ENCODE results near the gene NEXN. TPM values are rescaled to one million over a fixed set of nuclear protein-coding genes. Genes with fewer than 3 reads are reported as not detected.

NEXN gene
- polyA plus RNA-seq, 1 of the 3 experiments (the other 2 are of a cell fraction) = 3.6 TPM

DNA sequence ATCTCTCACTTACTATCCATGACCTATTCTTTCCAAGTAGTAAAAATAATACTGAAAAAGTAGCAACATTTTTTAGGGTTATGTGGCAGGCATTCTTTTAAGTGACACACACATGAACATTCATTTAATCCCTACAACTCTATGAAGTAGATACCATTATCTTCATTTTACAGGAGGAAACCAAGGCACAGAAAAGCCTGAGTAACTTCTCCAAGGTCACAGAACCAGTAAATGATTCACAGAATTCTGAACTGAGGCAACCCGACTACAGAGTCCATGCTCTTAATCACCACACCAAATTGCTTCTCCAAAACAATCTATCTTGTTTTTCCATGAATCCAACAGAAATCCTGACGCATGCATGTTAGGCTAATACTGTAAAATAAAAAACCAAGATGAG, 73.0 kb downstream of the NEXN start:
- Histone ChIP-seq H2AFZ (ENCODE audit: low read depth) (no peak overlapping the region), H3K9me2 (no peaks in the 10 kb centered on the region), H3K27me3 (ENCODE audit: insufficient read depth) (no peaks in the 10 kb centered on the region), H3K4me2 (no peak overlapping the region), H3K9ac (no peak overlapping the region), H3F3A (replicated peaks; ENCODE audit: insufficient read depth) (peaks cover 45% of the 10 kb centered on the region), H3K36me3 (replicated peaks in 1 of 2; ENCODE audit: control insufficient read depth in 1 of 2, insufficient read depth in 2 of 2, low read length in 1 of 2) (peaks cover 96 to 99% of the 10 kb centered on the region in 2 experiments), H3K9me3 (no peaks in the 10 kb centered on the region), H3K79me2 (ENCODE audit: insufficient read depth) (peaks cover 93% of the 10 kb centered on the region), H3K27ac (ENCODE audit: low read depth in 2 of 2, low read length in 1 of 2) (no peak overlapping the region), H4K20me1 (ENCODE audit: insufficient read depth) (peaks cover 12% of the 10 kb centered on the region; the same call in 1 of the 2 replicates), H3K4me1 (ENCODE audit: control insufficient read depth in 1 of 2, insufficient read depth in 2 of 2, low read depth in 1 of 2, low read length in 1 of 2) (peaks cover 0 to 3% of the 10 kb centered on the region in 2 experiments; a peak in 2 of 4 replicates), H3K4me3 (ENCODE audit: low read depth in 2 of 2, low read length in 1 of 2) (no peak overlapping the region)
- TF ChIP-seq FOXM1 (IDR thresholded peaks at IDR 0.05; ENCODE audit: low read depth) = no peak
- no peak for TF ChIP-seq MEF2A (IDR thresholded peaks at IDR 0.05; ENCODE audit: borderline replicate concordance, low read depth)
- TF ChIP-seq, protein P1, sequence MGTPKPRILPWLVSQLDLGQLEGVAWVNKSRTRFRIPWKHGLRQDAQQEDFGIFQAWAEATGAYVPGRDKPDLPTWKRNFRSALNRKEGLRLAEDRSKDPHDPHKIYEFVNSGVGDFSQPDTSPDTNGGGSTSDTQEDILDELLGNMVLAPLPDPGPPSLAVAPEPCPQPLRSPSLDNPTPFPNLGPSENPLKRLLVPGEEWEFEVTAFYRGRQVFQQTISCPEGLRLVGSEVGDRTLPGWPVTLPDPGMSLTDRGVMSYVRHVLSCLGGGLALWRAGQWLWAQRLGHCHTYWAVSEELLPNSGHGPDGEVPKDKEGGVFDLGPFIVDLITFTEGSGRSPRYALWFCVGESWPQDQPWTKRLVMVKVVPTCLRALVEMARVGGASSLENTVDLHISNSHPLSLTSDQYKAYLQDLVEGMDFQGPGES (IDR thresholded peaks at IDR 0.05; ENCODE audit: low read depth, low read length) = no peak
- TF ChIP-seq FOSL2 (IDR thresholded peaks at IDR 0.05; ENCODE audit: borderline replicate concordance, low read depth) = no peak
- TF ChIP-seq GABPA (IDR thresholded peaks at IDR 0.05; ENCODE audit: low read depth) = no peak
- no peak for TF ChIP-seq RFX5 (IDR thresholded peaks at IDR 0.05; ENCODE audit: low read length)
- TF ChIP-seq MXI1 (IDR thresholded peaks at IDR 0.05; ENCODE audit: low read depth, low read length) = no peak
- TF ChIP-seq, protein P2, sequence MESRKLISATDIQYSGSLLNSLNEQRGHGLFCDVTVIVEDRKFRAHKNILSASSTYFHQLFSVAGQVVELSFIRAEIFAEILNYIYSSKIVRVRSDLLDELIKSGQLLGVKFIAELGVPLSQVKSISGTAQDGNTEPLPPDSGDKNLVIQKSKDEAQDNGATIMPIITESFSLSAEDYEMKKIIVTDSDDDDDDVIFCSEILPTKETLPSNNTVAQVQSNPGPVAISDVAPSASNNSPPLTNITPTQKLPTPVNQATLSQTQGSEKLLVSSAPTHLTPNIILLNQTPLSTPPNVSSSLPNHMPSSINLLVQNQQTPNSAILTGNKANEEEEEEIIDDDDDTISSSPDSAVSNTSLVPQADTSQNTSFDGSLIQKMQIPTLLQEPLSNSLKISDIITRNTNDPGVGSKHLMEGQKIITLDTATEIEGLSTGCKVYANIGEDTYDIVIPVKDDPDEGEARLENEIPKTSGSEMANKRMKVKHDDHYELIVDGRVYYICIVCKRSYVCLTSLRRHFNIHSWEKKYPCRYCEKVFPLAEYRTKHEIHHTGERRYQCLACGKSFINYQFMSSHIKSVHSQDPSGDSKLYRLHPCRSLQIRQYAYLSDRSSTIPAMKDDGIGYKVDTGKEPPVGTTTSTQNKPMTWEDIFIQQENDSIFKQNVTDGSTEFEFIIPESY (IDR thresholded peaks at IDR 0.05; ENCODE audit: borderline replicate concordance, low read depth) = no peak
- no peak for TF ChIP-seq EP300 (IDR thresholded peaks at IDR 0.05; ENCODE audit: borderline replicate concordance in 1 of 2, low read depth in 1 of 2, low read length in 1 of 2)
- DNase-seq = no peak
- ChIA-PET POLR2A (no interaction called here), CTCF (no interaction called here)
- 89% methylated on average over 2 of the region's 2 CpGs for WGBS (ENCODE audit: low lambda C conversion rate)

DNA sequence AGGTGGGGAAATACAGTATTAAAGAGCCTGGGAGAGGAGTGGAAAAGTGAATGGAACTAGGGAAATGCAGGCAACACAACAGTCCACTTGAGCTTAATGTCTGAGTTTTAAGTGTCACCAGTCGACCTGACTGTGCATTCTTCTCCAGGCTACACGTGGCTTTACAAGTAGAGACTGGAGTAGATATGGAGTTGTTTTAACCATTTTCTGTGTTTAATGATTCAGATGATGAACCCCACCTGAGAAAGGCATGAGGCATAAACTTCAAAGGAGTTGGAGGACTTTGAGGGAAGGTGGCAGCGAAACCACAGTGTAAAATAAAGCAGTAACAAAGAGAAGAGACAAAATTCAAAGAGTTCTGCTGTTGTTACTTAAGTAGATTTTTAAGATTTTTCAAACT, 77.9 kb downstream of the NEXN start:
- 91% methylated on average over 3 of the region's 3 CpGs for WGBS (ENCODE audit: low lambda C conversion rate)
- ChIA-PET CTCF (interaction anchor here (0.9 to 1.4 kb wide), 3 partner anchors 9 to 148 kb away, joined by 3 to 4 read pairs (median 4); no protein-coding TSS in a partner anchor), POLR2A (no interaction called here)
- Histone ChIP-seq H3F3A (replicated peaks; ENCODE audit: insufficient read depth) (peaks cover 20% of the 10 kb centered on the region), H3K27me3 (ENCODE audit: insufficient read depth) (no peaks in the 10 kb centered on the region), H3K36me3 (replicated peaks in 1 of 2; ENCODE audit: control insufficient read depth in 1 of 2, insufficient read depth in 2 of 2, low read length in 1 of 2) (peaks cover 94 to 100% of the 10 kb centered on the region in 2 experiments), H3K4me1 (ENCODE audit: control insufficient read depth in 1 of 2, insufficient read depth in 2 of 2, low read depth in 1 of 2, low read length in 1 of 2) (no peaks in the 10 kb centered on the region; a peak in 1 of 4 replicates), H3K9me3 (no peaks in the 10 kb centered on the region), H2AFZ (ENCODE audit: low read depth) (no peak overlapping the region), H3K4me3 (ENCODE audit: low read depth in 2 of 2, low read length in 1 of 2) (no peak overlapping the region), H4K20me1 (ENCODE audit: insufficient read depth) (peaks cover 42% of the 10 kb centered on the region), H3K27ac (ENCODE audit: low read depth in 2 of 2, low read length in 1 of 2) (no peak overlapping the region), H3K4me2 (no peak overlapping the region), H3K9ac (no peak overlapping the region), H3K79me2 (ENCODE audit: insufficient read depth) (peaks cover 99% of the 10 kb centered on the region), H3K9me2 (no peaks in the 10 kb centered on the region)
- DNase-seq = no peak
- TF ChIP-seq RXRA (IDR thresholded peaks at IDR 0.05; ENCODE audit: borderline replicate concordance, low read depth) (no peak), CHD2 (IDR thresholded peaks at IDR 0.05; ENCODE audit: low read length, partially characterized antibody) (no peak), MXI1 (IDR thresholded peaks at IDR 0.05; ENCODE audit: low read depth, low read length) (no peak), FOXM1 (IDR thresholded peaks at IDR 0.05; ENCODE audit: low read depth) (no peak), EZH2phosphoT487 (IDR thresholded peaks at IDR 0.05; ENCODE audit: borderline replicate concordance, low read depth) (no peak), EP300 (IDR thresholded peaks at IDR 0.05; ENCODE audit: borderline replicate concordance in 1 of 2, low read depth in 1 of 2, low read length in 1 of 2) (no peak)
- TF ChIP-seq, protein P3, sequence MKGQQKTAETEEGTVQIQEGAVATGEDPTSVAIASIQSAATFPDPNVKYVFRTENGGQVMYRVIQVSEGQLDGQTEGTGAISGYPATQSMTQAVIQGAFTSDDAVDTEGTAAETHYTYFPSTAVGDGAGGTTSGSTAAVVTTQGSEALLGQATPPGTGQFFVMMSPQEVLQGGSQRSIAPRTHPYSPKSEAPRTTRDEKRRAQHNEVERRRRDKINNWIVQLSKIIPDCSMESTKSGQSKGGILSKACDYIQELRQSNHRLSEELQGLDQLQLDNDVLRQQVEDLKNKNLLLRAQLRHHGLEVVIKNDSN (IDR thresholded peaks at IDR 0.05; ENCODE audit: borderline replicate concordance, low read depth) = no peak
- TF ChIP-seq, protein P4, sequence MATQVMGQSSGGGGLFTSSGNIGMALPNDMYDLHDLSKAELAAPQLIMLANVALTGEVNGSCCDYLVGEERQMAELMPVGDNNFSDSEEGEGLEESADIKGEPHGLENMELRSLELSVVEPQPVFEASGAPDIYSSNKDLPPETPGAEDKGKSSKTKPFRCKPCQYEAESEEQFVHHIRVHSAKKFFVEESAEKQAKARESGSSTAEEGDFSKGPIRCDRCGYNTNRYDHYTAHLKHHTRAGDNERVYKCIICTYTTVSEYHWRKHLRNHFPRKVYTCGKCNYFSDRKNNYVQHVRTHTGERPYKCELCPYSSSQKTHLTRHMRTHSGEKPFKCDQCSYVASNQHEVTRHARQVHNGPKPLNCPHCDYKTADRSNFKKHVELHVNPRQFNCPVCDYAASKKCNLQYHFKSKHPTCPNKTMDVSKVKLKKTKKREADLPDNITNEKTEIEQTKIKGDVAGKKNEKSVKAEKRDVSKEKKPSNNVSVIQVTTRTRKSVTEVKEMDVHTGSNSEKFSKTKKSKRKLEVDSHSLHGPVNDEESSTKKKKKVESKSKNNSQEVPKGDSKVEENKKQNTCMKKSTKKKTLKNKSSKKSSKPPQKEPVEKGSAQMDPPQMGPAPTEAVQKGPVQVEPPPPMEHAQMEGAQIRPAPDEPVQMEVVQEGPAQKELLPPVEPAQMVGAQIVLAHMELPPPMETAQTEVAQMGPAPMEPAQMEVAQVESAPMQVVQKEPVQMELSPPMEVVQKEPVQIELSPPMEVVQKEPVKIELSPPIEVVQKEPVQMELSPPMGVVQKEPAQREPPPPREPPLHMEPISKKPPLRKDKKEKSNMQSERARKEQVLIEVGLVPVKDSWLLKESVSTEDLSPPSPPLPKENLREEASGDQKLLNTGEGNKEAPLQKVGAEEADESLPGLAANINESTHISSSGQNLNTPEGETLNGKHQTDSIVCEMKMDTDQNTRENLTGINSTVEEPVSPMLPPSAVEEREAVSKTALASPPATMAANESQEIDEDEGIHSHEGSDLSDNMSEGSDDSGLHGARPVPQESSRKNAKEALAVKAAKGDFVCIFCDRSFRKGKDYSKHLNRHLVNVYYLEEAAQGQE (IDR thresholded peaks at IDR 0.05; ENCODE audit: low read depth, low read length) = no peak
- TF ChIP-seq, protein P5, sequence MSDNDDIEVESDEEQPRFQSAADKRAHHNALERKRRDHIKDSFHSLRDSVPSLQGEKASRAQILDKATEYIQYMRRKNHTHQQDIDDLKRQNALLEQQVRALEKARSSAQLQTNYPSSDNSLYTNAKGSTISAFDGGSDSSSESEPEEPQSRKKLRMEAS (IDR thresholded peaks at IDR 0.05; ENCODE audit: low read depth) = no peak
- TF ChIP-seq, protein P2 (IDR thresholded peaks at IDR 0.05; ENCODE audit: borderline replicate concordance, low read depth) = no peak
